ENCODE data around the gene CEP128.

The CEP128 gene

DNA sequence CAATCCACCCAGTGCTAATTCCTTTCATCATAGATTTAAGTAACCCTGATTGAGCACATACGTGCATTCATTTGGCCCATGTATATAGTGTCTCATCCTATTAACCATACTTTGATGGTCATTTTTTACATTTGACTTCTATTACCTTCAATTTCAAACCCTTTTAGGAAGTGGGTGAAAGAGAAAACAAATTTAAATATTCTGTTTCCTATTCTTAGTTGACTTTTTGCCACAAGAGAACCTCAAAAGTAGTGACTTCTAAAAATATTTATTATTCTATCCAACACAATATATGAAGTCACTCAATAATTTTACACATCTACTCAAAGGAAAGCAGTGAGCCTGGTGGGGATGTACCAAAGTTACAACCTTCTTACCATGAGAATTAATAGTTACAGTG, 164.9 kb downstream of the CEP128 start:
- DNase-seq (ENCODE audit: low read depth, low spot score): no peak

DNA sequence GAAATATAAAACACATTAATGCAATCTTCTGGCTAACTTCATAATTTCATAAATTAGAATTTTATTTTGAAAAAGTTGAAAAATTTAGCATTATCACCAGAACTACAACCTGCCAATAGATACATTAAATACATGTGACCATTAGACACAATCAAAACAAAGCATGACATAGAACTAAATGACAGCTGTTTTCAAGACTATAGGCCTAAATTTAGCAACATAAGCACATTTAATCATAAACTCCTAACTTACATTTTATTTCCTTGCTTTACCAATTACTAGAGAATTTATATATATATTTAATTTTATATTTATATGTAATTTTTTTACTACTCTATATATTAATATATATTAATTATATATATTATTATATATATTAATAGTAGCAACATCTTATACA, 165.4 kb downstream of the CEP128 start:
- no peak for DNase-seq (ENCODE audit: low read depth, low spot score)

DNA sequence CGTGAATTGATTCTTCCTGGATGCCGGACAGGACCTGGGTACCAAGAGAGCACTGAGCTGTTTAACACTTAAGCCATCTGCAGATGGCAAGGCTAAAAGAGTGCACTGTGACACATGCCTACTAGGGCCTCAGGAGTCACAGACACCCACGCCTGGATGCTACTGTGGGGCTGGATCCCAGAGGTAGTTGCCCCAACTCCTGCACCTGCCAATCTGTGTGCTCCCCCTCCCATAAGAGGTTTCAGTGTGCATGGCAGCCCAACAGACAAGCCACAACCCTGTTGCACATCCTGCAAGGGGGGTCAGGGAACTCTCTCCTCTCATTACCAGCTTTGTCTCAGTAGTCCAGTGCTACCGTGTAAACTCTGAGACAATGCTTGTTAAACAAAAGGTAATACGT, 169.0 kb downstream of the CEP128 start:
- DNase-seq (ENCODE audit: low read depth, low spot score): no peak

DNA sequence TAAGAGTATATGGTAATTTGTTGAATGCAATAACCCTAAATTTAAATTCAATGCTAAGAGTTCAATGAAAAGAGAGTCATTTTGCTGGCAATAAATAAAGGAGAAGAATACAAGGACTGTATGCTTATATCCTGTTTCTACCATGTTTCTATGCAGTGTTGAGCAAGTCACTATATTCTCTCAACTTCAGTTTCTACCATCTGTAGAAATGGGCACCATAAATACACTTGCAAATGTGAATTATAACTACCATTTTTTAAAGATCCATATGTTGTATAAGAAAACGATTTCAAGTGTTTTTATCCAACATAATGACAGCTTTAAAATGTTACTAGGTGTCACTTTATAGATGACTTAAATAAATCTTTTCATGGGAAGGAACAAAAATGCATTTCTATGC, 170.3 kb downstream of the CEP128 start:
- DNase-seq (ENCODE audit: low read depth, low spot score): no peak

DNA sequence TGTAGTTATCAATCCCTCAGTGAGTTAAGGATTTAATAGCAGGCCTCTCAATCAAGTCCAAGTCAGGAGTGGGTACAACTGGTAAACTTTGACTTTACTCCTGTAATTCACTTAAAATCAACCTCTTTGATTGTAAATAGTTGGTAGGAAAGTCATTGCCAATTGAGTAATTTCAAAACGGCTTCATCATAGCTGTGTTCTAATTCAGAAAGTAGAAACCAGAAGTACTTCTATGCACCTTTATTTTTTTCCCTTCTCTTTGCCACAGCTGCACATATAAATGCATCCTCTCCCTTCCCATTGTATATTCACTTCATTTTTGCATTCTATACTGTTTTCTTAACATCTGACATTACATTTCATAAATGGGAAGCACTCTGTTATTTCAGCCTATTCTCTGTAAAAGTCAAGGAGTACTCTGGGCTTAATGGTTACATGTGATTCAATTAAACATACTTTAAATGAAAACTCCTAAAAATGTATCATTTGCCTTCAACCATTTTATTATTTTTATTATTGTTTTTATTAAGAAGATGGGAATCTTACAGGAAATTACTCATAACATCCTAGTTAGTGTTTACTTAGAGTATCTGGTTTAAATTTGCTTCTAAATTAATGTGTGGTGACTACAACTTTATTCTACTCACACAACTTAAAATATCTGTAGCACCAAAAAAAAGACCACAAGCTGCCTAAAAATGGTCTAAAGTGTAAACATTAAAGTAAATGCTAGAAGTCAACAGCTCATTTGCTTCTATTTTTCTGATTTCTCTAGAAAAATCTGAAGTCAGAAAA, 171.2 kb downstream of the CEP128 start:
- DNase-seq (ENCODE audit: low read depth, low spot score): no peak

DNA sequence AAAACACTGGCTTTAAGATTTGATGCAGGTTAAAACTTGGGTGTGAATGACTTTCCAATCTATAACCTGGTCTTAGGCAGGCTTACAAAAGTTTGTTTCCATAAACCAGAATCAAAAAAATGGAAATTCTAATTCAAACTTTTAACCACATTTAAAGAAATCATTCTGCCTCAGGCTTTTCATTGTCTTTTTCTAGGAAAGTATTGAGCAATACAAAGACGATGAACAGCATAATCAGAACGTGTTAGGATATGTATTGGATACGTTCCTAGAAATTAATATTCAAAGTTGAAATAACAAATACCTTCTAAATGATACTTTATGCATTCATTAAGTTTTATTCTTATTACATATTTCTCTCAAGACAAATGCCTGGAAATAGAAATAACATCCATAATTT, 172.9 kb downstream of the CEP128 start:
- DNase-seq (ENCODE audit: low read depth, low spot score): no peak

DNA sequence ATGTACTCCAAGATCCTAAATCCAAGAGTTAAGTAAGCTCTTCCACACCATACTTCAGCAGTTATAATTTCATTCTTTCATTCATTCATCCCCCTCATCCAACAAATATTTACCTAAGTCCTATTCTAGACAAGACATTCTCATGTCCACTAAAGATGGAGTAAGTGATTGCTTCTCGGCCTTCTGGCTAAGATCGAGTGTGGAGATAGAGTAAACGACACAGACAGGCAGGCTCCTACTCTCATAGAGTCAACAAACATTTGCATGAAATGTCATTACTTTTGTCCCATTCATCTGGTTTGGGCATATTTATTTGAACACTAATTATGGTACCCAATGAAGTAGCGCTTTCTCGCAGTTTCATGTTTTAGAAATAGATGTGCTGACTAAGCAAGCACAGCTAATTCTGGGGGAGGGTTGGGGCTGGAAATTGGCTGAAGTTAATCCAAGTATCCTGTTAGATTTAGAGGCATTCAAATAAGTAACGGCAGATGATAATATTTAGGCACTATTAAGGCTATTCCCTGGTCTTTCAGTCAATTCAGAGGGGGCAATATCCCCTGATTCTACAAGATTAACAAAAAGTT, 176.5 kb downstream of the CEP128 start:
- DNase-seq (ENCODE audit: low read depth, low spot score): no peak

DNA sequence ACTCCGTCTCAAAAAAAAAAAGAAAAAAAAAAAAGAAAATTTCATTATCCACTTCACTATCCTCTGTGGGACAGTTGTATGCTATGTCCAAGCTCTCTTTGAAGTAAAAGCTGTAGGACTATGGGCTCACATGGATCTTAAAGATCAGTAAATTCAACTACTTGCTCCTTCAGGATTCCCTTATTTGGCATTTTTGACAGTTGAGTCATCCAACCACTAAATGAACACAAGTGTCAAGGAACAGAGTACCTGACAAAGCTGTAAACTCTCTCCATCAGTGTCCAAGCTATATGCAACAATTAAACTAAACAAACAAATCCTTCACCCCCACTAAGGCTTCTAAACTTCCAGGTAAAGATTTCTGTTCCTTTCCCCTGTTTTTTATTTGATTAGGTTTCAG, 177.0 kb downstream of the CEP128 start:
- DNase-seq (ENCODE audit: low read depth, low spot score): peak; percentile 33

DNA sequence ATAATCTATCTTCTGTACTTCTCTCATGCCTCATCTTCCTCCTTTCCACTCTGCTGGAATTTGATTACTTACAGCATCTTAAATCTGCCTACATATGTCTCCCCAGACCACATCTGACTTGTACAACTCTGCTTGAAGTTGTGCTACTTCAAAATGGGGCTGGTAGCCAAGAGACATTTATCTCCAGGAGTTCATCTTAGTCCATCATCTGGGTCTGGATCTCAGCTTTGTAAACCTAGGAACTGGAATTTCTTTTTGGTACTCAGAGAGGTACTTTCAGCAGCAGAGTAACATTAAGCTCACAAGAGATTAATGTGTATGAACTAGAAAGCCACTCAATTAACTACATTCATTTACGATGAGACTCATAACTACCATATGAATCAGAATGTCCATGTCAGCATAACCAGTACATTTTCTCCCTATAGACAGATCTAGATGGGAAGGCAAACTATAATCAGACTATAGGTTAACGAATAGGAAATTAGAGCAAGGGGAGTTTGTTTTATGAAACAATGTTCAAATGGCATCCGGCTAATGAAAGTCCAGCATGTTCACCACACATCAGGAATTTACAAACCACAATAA, 178.8 kb downstream of the CEP128 start:
- DNase-seq (ENCODE audit: low read depth, low spot score): peak; percentile 16

DNA sequence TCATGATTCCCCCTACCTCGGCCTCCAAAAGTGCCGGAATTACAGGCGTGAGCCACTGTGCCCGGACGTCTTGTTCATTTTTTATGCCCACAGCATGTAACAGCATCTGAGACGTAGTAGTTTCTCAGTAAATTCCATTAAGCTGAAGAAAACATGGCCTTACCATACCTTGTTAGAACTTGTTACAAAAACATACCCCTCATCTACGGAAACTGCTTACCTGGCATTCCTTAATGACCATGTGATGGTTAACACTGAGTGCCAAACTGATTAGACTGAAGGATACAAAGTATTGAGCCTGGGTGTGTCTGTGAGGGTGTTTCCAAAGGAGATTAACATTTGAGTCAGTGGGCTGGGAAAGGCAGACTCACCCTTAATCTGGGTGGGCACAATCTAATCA, 186.8 kb downstream of the CEP128 start:
- DNase-seq (ENCODE audit: low read depth, low spot score): no peak

DNA sequence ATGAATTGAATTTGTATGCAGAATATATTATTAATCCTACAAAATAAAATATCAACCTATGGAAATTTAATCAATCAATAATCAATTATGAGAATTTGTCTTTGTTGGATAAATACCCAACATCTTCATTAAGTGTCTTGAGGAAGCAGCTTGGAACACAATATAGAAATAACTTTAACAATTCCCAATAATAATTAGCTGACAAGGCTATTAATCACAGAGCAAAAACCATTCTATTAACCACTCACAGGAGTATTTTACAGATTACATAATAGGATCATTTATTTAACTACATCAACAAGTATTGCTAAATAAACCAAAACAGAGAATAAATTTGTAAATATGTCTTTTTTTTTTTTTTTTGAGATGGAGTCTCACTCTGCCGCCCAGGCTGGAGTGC, 190.3 kb downstream of the CEP128 start:
- DNase-seq (ENCODE audit: low read depth, low spot score): no peak

DNA sequence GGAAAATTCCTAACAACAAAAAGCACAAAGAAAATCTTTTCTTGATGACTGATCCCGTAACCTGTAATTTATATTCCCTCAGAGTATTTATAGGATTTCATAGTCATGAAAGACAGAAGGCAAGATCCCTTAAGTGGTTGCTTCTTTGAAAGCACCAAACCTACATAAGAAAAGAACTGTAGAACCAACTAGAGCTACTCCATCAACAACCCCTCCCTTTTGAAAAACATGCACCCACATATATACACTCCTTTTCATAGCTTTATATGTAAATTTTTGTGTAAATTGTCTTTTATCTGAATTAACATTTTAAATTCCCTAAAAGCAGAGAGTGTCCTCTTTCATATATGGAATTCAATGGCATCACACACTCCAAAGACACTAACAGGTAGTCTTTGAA, 215.3 kb downstream of the CEP128 start:
- no peak for DNase-seq (ENCODE audit: low read depth, low spot score)

DNA sequence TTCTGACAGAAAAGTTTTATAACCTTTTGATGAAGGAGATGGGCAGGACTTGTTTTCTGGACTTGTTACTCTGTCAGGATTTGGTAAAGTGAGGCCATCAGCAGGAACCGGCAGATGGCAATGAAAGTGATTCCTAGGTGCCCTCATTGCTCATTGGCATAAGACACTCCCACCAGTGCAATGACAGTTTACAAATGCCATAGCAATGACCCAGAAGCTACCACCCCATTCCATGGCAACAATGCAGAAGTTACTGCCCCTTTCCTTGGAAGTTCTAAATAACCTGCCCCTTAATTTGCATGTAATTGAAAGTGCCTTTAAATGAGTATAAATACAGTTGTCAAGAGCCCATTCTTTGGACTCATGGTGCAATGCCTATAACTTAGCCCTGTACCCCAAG, 222.6 kb downstream of the CEP128 start:
- DNase-seq (ENCODE audit: low read depth, low spot score): no peak

DNA sequence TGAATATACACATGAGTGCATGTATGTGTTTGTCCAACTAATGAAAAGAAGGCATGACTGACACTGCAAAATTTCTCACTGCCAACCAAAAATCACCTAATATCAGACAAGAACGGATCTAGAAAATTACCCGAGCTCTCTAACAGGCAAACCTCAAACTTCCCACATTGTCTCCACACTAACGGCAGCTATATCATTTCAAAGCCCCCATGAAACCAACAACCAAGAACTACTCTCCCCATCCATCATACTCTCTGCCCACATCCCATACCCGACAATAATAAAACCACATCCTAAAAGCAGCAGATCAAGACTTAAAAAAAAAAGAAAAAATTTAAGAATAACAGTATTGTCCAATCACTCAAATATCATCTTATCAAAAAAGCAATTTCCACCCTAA, 227.1 kb downstream of the CEP128 start:
- DNase-seq (ENCODE audit: low read depth, low spot score): no peak

DNA sequence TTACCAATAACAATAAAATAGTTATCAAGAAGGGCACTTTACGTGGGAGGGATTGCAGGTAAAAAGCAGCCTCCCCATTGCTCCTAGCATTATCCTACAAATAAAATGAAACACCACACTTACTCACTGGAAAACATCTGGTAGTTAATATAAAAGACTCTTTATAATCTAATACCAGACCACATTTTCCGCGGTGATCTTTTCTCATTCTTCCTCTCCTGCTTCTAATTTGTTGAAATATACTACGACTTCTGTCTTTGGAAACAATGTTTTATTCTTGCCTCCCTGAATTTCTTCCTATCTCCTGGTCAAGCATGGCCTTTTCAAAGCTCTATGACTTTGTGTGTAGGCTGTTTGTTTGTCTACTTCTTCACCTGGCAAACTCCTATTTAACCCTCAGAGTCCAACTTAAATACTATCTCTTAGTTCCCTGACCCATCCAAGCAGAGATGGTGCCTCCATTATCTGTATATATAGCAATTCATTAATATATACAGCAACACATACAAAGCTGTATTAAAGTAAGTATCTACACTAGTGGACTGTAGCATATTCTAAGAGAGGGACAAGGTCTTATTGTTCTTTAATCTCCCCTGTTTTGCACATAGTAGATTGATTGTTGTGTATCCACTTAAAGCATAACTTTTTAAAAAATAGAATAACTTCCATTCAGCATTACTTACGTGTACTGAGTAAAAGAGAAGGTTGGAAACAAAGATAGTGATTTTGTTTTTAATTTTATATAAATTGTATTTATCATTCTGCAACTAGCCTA, 228.3 kb downstream of the CEP128 start:
- DNase-seq (ENCODE audit: low read depth, low spot score): no peak

DNA sequence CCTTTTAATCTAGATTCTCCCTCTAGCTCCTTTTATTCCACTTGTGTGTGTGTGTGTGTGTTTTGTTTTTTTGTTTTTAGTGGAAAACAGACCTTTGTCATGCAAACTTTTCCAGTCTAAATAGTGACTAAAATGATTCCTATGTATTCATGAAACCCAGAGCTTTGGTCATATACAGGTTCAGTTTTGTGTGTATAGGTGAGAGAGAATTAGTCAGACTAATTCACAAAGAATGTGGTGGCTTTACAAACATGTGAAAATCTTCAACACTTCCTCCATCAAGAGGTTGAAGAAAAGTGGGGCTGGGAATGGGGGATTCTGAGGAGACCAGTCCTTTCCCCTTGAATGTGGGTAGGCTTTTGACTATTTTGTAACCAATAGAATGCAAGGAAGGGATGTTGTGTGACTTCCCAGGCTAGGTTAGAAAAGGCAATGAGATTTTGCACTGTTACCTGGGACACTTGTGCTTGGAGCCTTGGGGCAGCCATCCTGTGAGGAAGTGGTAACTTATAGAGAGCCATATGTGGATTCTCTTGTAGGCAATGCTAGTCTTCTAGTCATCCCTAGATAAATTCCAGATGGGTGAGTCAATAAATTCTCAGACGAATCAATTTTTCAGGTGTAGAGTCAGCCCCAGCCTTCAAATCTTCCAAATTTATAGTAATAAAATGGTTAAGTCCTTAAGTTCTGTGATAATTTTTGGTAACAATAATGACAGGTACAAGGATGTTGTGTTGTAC, 236.1 kb downstream of the CEP128 start:
- no peak for DNase-seq (ENCODE audit: low read depth, low spot score)

DNA sequence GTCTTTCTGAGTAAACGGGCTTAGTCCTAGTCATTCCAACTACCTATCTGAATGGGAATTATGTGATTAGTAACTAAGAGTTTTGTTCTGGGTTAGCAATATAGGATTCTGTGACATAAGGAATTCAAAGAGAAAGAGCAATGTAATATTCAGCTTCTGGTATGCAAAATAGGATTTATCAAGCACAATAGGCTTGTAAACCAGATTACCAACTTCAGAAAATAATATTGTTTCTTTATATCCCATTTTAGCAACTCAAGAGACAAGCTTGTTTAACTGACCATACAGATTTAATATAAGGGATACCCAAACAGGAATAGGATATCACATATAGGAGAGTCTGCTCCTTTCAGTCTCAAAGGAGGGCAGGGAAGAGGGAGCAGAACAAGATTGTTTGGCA, 240.9 kb downstream of the CEP128 start:
- DNase-seq (ENCODE audit: low read depth, low spot score): no peak

DNA sequence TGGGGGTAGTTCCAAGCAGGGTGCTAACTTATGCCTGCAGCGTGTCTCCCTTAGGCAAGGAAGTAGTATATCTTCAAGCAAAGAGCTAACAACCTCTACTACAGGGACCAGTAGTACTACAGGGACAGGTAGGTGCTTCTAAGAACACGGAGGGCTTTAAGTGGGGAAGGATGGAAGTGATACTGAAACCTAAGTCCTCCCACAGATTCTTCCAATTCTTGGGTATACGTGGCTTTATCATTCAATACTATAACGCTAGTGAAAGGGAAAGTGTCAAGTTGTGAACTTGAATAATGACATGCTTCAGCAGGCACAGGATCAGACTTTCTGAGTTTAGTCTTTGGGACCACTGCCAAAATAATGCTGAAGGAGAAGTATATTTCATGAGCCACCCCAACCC, 241.7 kb downstream of the CEP128 start:
- no peak for DNase-seq (ENCODE audit: low read depth, low spot score)

DNA sequence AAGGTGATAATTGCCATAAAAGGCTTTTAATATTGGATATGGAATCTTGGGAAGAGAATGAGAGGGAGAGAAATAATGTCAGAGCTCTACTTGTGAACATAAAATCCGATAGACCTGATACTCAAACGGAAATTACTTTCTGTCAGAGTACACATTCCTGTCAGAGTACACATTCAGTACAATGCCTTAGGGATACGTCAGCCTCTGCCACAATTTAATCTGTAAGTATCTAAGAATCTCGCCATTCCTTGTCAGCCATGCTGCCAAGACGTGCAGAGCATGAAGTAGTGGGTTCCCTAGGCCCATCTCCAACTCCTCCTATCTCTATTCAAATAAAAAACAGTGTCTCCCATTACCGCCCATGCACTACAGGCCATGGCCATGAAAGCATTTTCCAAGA, 242.6 kb downstream of the CEP128 start:
- DNase-seq (ENCODE audit: low read depth, low spot score): no peak

DNA sequence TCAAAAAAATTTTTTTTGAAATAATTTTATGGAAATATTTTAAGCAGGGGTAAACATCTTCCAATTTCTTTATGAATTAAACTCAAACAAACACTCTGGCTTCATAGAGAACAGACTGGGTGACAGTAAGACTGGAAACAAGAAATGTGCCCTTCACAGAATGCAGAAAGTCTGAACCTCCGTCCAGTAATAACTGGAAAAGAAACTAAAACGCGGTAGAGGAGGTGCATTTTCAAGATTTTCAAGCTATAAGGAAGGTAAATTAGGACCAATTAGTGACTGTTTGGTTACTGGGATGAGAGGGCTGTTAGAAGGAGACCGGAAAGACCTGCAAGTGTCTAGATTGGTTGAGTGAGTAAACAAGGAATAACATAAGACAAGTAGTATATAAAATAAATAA, 245.7 kb downstream of the CEP128 start:
- DNase-seq (ENCODE audit: low read depth, low spot score): no peak

DNA sequence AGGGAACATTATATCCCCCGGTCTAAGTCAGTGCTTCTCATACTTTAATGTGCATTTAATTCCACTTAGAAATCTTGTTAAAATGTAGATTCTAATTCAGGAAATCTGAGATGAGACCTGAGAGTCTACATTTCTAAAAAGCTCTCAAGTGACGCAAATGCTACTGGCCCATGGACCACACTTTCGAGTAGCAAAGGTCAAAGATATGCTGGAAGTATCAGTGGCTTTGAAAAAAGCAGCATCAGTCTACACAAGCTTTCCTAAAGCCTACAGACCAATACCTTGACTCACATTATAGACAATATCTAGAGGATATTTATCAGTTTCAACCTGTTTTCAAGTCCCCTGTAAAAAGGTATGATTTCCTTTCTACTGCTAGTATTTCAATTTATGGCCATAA, 248.6 kb downstream of the CEP128 start:
- DNase-seq (ENCODE audit: low read depth, low spot score): no peak

DNA sequence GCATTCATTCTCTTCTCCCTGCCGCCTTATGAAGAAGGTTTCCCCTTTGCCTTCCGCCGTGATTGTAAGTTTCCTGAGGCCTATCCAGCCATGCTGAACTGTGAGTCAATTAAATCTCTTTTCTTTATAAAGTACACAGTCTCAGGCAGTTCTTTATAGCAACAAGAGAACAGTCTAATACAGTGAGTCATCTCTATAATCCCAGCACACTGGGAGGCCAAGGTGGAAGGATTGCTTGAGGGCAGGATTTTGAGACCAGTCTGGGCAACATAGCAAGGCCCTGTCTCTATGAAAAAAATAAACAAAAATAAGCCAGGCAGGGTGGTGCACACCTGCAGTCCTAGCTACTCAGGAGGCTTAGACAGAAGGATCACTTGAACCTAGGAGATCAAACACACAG, 259.9 kb downstream of the CEP128 start:
- DNase-seq (ENCODE audit: low read depth, low spot score): no peak
